H1 (cell line): ENCODE results near the gene SPOCK2. TPM values are rescaled to one million over a fixed set of nuclear protein-coding genes. Genes with fewer than 3 reads are reported as not detected.

ENCODE experiments used
- CTCF ChIA-PET: fragments of 300-600 bp; sonication (Branson Sonifier 250); formaldehyde crosslinking; loops from one replicate; lab custom pipeline; 2021; ENCODE audit not compliant: partially characterized antibody; lab: Charles Lee
- POLR2A ChIA-PET: fragments of 300-600 bp; sonication (Branson Sonifier 250); formaldehyde crosslinking; loops from one replicate; lab custom pipeline; 2021; ENCODE audit warnings: inconsistent platforms; ENCODE audit not compliant: partially characterized antibody; lab: Charles Lee
- DNase-seq, 2 experiments: peaks; one replicate each; pipeline versions ENCODE4 v3.0.0 to v3.0.0-alpha.2; 2010 to 2022; ENCODE audit warnings: low spot score in 2 of 2, low read depth in 1 of 2, mixed read lengths in 1 of 2
- FAIRE-seq: peaks from 2 replicates; lab custom pipeline; 2011; peaks lifted over from hg19 to GRCh38; lab: Jason Lieb, UNC
- H2AFZ ChIP-seq: 2 replicates; pipeline ENCODE4 v1.8.1; 2012; ENCODE audit warnings: low read length, inconsistent platforms
- H2AK5ac ChIP-seq: 2 replicates; pipeline ENCODE4 v1.6.1; 2013; ENCODE audit warnings: low read depth, low read length
- H2BK120ac ChIP-seq: replicated peaks from 2 replicates; pipeline ENCODE3; 2013; ENCODE audit warnings: low read depth, low read length, inconsistent platforms
- H2BK12ac ChIP-seq: 2 replicates; pipeline ENCODE4 v1.6.1; 2013; ENCODE audit warnings: low read depth, low read length
- H2BK15ac ChIP-seq: 2 replicates; pipeline ENCODE4 v1.6.1; 2013; ENCODE audit warnings: low read length
- H2BK20ac ChIP-seq: 2 replicates; pipeline ENCODE4 v1.6.1; 2013; ENCODE audit warnings: low read length
- H2BK5ac ChIP-seq: 2 replicates; pipeline ENCODE4 v1.6.1; 2013; ENCODE audit warnings: low read depth, low read length
- H3K14ac ChIP-seq: 2 replicates; pipeline ENCODE4 v1.6.1; 2013; ENCODE audit warnings: inconsistent platforms; ENCODE audit not compliant: insufficient read length
- H3K18ac ChIP-seq: 2 replicates; pipeline ENCODE4 v1.6.1; 2013; ENCODE audit warnings: low read length; ENCODE audit errors: extremely low read depth
- H3K23ac ChIP-seq: 2 replicates; pipeline ENCODE4 v1.6.1; 2013; ENCODE audit warnings: inconsistent platforms; ENCODE audit not compliant: insufficient read length
- H3K23me2 ChIP-seq: 2 replicates; pipeline ENCODE4 v1.6.1; 2013; ENCODE audit warnings: low read depth, low read length
- H3K27ac ChIP-seq: 2 replicates; pipeline ENCODE4 v1.6.1; 2011; ENCODE audit warnings: low read depth, low read length, inconsistent platforms
- H3K27me3 ChIP-seq, 4 experiments: replicated peaks in 1 of 4; 1 replicate in 1 of 4; 2 replicates in 3 of 4; pipeline versions ENCODE4 v1.6.1 to v1.8.1; 2011 to 2013; ENCODE audit warnings: low read length in 3 of 4, mild to moderate bottlenecking in 3 of 4, inconsistent platforms in 2 of 4, mixed read lengths in 2 of 4, moderate library complexity in 1 of 4; ENCODE audit not compliant: control insufficient read depth in 3 of 4, insufficient read depth in 3 of 4; ENCODE audit errors: extremely low read depth in 1 of 4
- H3K36me3 ChIP-seq, 4 experiments: 2 replicates each; pipeline versions ENCODE4 v1.6.1 to v1.8.1; 2011 to 2013; ENCODE audit warnings: mild to moderate bottlenecking in 4 of 4, low read length in 3 of 4, moderate library complexity in 2 of 4, control low read depth in 1 of 4, inconsistent platforms in 1 of 4; ENCODE audit not compliant: insufficient read depth in 4 of 4, control insufficient read depth in 2 of 4
- H3K4ac ChIP-seq: replicated peaks from 2 replicates; pipeline ENCODE3; 2013; ENCODE audit warnings: low read length, low read depth, mixed read lengths, inconsistent platforms; ENCODE audit not compliant: insufficient read length
- H3K4me1 ChIP-seq, 4 experiments: replicated peaks in 1 of 4; 1 replicate in 1 of 4; 2 replicates in 3 of 4; pipeline versions ENCODE4 v1.6.1 to v1.8.1; 2011 to 2013; ENCODE audit warnings: low read length in 3 of 4, inconsistent platforms in 2 of 4, mixed read lengths in 1 of 4; ENCODE audit not compliant: insufficient read depth in 4 of 4, control insufficient read depth in 3 of 4
- H3K4me2 ChIP-seq, 2 experiments: 2 replicates each; pipeline versions ENCODE4 v1.6.1 to v1.8.1; 2011 to 2013; ENCODE audit warnings: low read depth in 2 of 2, low read length in 2 of 2, control low read depth in 1 of 2, inconsistent platforms in 1 of 2, mild to moderate bottlenecking in 1 of 2; ENCODE audit not compliant: insufficient read depth in 1 of 2
- H3K4me3 ChIP-seq, 4 experiments: fragments of 200-600, 300-600 bp in 1 of 4; sonication (generic), shearing (Covaris generic), sonication (Bioruptor Twin) in 1 of 4; 2 replicates each; pipeline versions ENCODE4 v1.5.1 to v1.8.1; 2011 to 2016; ENCODE audit warnings: low read length in 4 of 4, low read depth in 3 of 4, control low read depth in 2 of 4, inconsistent platforms in 2 of 4, mild to moderate bottlenecking in 2 of 4, mixed read lengths in 1 of 4, moderate library complexity in 1 of 4; ENCODE audit not compliant: insufficient read depth in 2 of 4; ENCODE audit errors: extremely low read depth in 1 of 4
- H3K56ac ChIP-seq: replicated peaks from 2 replicates; pipeline ENCODE3; 2013; ENCODE audit warnings: low read depth, mild to moderate bottlenecking, mixed read lengths, low read length, inconsistent platforms; ENCODE audit not compliant: insufficient read length
- H3K79me1 ChIP-seq: 2 replicates; pipeline ENCODE4 v1.6.1; 2013; ENCODE audit warnings: low read depth, low read length, control low read depth
- H3K79me2 ChIP-seq, 2 experiments: 2 replicates each; pipeline versions ENCODE4 v1.6.1 to v1.8.1; 2012 to 2013; ENCODE audit warnings: low read length in 2 of 2, mild to moderate bottlenecking in 2 of 2, inconsistent platforms in 1 of 2; ENCODE audit not compliant: insufficient read depth in 2 of 2, control insufficient read depth in 1 of 2
- H3K9ac ChIP-seq, 4 experiments: replicated peaks in 1 of 4; 1 replicate in 1 of 4; 2 replicates in 3 of 4; pipeline versions ENCODE4 v1.6.1 to v1.8.1; 2011 to 2013; ENCODE audit warnings: low read depth in 3 of 4, low read length in 3 of 4, control low read depth in 2 of 4, mild to moderate bottlenecking in 2 of 4, moderate library complexity in 2 of 4, inconsistent platforms in 1 of 4; ENCODE audit errors: extremely low read depth in 1 of 4
- H3K9me3 ChIP-seq, 2 experiments: 2 replicates each; pipeline versions ENCODE4 v1.6.1 to v1.8.1; 2012 to 2013; ENCODE audit warnings: mild to moderate bottlenecking in 2 of 2, moderate library complexity in 2 of 2, control low read depth in 1 of 2, inconsistent platforms in 1 of 2, low read depth in 1 of 2, low read length in 1 of 2, mixed read lengths in 1 of 2; ENCODE audit not compliant: insufficient read depth in 2 of 2
- H4K20me1 ChIP-seq, 2 experiments: replicated peaks in 1 of 2; 2 replicates each; pipeline versions ENCODE3 to v1.8.1; 2011 to 2013; ENCODE audit warnings: inconsistent platforms in 2 of 2, low read length in 2 of 2, mild to moderate bottlenecking in 1 of 2; ENCODE audit not compliant: insufficient read depth in 2 of 2, control insufficient read depth in 1 of 2
- H4K5ac ChIP-seq: 2 replicates; pipeline ENCODE4 v1.6.1; 2013; ENCODE audit warnings: low read length, low read depth, mixed read lengths, inconsistent platforms; ENCODE audit not compliant: insufficient read length
- H4K8ac ChIP-seq: 2 replicates; pipeline ENCODE4 v1.8.0; 2013; ENCODE audit warnings: mild to moderate bottlenecking, moderate library complexity, low read length, inconsistent platforms; ENCODE audit not compliant: insufficient read depth; ENCODE audit errors: extremely low read depth
- H4K91ac ChIP-seq: replicated peaks from 2 replicates; pipeline ENCODE3; 2013; ENCODE audit warnings: low read length, mixed read lengths, inconsistent platforms; ENCODE audit not compliant: insufficient read length
- ASH2L ChIP-seq: fragments of 200-600, 300-600 bp; sonication (generic); IDR thresholded peaks from one replicate; pipeline ENCODE4 v1.7.1; 2017; ENCODE audit warnings: low read length
- CEBPB ChIP-seq: IDR thresholded peaks from 2 replicates; pipeline ENCODE4 v1.6.1; 2012; ENCODE audit warnings: low read depth, low read length
- CHD1 ChIP-seq: IDR thresholded peaks from 2 replicates; pipeline ENCODE4 v1.6.1; 2012; ENCODE audit warnings: low read depth, low read length, improper control_type of control experiment
- GTF2F1 ChIP-seq: IDR thresholded peaks from 2 replicates; pipeline ENCODE4 v1.6.1; 2012; ENCODE audit warnings: low read depth, low read length, improper control_type of control experiment, borderline replicate concordance
- KDM1A ChIP-seq: fragments of 200-600, 300-600 bp; sonication (generic); IDR thresholded peaks from 2 replicates; pipeline ENCODE4 v1.7.1; 2016; ENCODE audit warnings: mild to moderate bottlenecking, low read length, borderline replicate concordance
- KDM4A ChIP-seq: IDR thresholded peaks from one replicate; pipeline ENCODE4 v1.7.1; 2012; ENCODE audit warnings: low read depth, mild to moderate bottlenecking, moderate library complexity, low read length, inconsistent platforms; ENCODE audit not compliant: severe bottlenecking
- POLR2A ChIP-seq, 2 experiments: IDR thresholded peaks; 1 replicate in 1 of 2; 2 replicates in 1 of 2; pipeline ENCODE4 v1.6.1; 2011; ENCODE audit warnings: low read depth in 2 of 2, low read length in 2 of 2, mild to moderate bottlenecking in 2 of 2; ENCODE audit errors: control extremely low read depth in 1 of 2
- POLR2AphosphoS5 ChIP-seq: IDR thresholded peaks from 2 replicates; pipeline ENCODE4 v1.6.1; 2011; ENCODE audit warnings: low read depth, low read length
- RAD21 ChIP-seq, 2 experiments: IDR thresholded peaks in 1 of 2; conservative IDR thresholded peaks in 1 of 2; 2 replicates each; pipeline ENCODE4 v1.6.1; 2011; ENCODE audit warnings: low read depth in 2 of 2, low read length in 2 of 2, improper control_type of control experiment in 1 of 2, inconsistent platforms in 1 of 2, mild to moderate bottlenecking in 1 of 2, moderate library complexity in 1 of 2
- RFX5 ChIP-seq: IDR thresholded peaks from 2 replicates; pipeline ENCODE4 v1.6.1; 2011; ENCODE audit warnings: low read depth, low read length, improper control_type of control experiment, borderline replicate concordance
- RXRA ChIP-seq: IDR thresholded peaks from 2 replicates; pipeline ENCODE4 v1.6.1; 2011; ENCODE audit warnings: low read depth, mild to moderate bottlenecking, low read length, moderate library complexity; ENCODE audit not compliant: insufficient read depth
- SRF ChIP-seq: IDR thresholded peaks from 2 replicates; pipeline ENCODE4 v1.6.1; 2011; ENCODE audit warnings: mild to moderate bottlenecking, low read depth, low read length, moderate library complexity
- WGBS, 2 experiments: shearing (Covaris generic) in 1 of 2; methylation state at CpG; one replicate each; pipeline versions ENCODE4 v1.1.6 to v1.1.7; 2013 to 2015; ENCODE audit warnings: low lambda C conversion rate in 2 of 2, mixed read lengths in 2 of 2, inconsistent platforms in 1 of 2, low coverage in 1 of 2, missing lambda C conversion rate in 1 of 2; ENCODE audit not compliant: insufficient replicate concordance in 2 of 2, insufficient coverage in 1 of 2, insufficient read length in 1 of 2; ENCODE audit errors: extremely low coverage in 1 of 2, missing lambda C conversion rate in 1 of 2; 5-methylcytosine and 5-hydroxymethylcytosine counted together
- polyA plus RNA-seq, 7 experiments: library from polyadenylated mRNA; depleted of rRNA in 3 of 7; stranded (reverse) in 5 of 7; unstranded in 2 of 7; fragments of >200 nt in 5 of 7; fragments of 200-250 nt in 2 of 7; gene quantifications; 1 replicate in 5 of 7; 2 replicates in 1 of 7; 4 replicates in 1 of 7; pipeline versions ENCODE4 v1.2.1 to v1.2.3, GENCODE V29; 2011 to 2013; ENCODE audit warnings: missing spikeins in 2 of 7, mixed read lengths in 2 of 7
- total RNA-seq: library from RNA; stranded (reverse); fragmentation: NEBNext Ultra II Directional; extraction: Animal tissue kit (Norgen Biotek cat#: 25700); gene quantifications from 2 replicates; pipeline ENCODE4 v1.2.1, GENCODE V29; 2021

Gene SPOCK2
- total and polyA plus RNA-seq, 2 of the 8 experiments (the other 6 are each of a cell fraction or from before 2014, with no cell fraction given) = 1.5 to 1.9 TPM

- no peak overlapping the region for H2BK5ac ChIP-seq
- H2BK20ac ChIP-seq = no peak overlapping the region
- H3K4ac ChIP-seq = no peak overlapping the region
- no peaks in the 10 kb centered on the region for H3K79me2 ChIP-seq
- H2AFZ ChIP-seq = no peak overlapping the region
- no peak overlapping the region for H4K5ac ChIP-seq
- no peaks in the 10 kb centered on the region for H4K20me1 ChIP-seq
- H4K91ac ChIP-seq = no peak overlapping the region
- no peaks in the 10 kb centered on the region for H3K23me2 ChIP-seq
- H4K8ac ChIP-seq = no peak overlapping the region
- H2BK120ac ChIP-seq = no peak overlapping the region
- no peak overlapping the region for H3K4me3 ChIP-seq
- no peak overlapping the region for H2BK15ac ChIP-seq
- no peaks in the 10 kb centered on the region for H3K36me3 ChIP-seq
- no peak overlapping the region for H3K27ac ChIP-seq
- no peaks in the 10 kb centered on the region for H3K27me3 ChIP-seq
- ChIA-PET POLR2A (interaction anchor here (1.1 to 1.5 kb wide), 3 partner anchors 12 to 292 kb away, joined by 3 read pairs; no protein-coding TSS in a partner anchor), CTCF (interaction anchor here (0.6 to 8.2 kb wide), 9 partner anchors 7 to 141 kb away, joined by 3 to 77 read pairs (median 3); no protein-coding TSS in a partner anchor)
- no peak overlapping the region for H3K4me2 ChIP-seq
- H3K56ac ChIP-seq = no peak overlapping the region
- H3K23ac ChIP-seq = no peak overlapping the region
- H3K14ac ChIP-seq = no peak overlapping the region
- no peak for FAIRE-seq
- H3K79me1 ChIP-seq = no peaks in the 10 kb centered on the region
- H3K9me3 ChIP-seq = no peaks in the 10 kb centered on the region
- H2AK5ac ChIP-seq = no peak overlapping the region
- peaks cover 0 to 9% (median 7%) of the 10 kb centered on the region in 4 experiments; a peak in 4 of 7 replicates for H3K4me1 ChIP-seq
- DNase-seq = no peak
- no peak overlapping the region for H3K9ac ChIP-seq
- H2BK12ac ChIP-seq = no peak overlapping the region
- no peak overlapping the region for H3K18ac ChIP-seq
- WGBS, 2 experiments = 88% methylated on average over 25 of the region's 25 CpGs; no CpG with 5 or more reads in 1 of the 2 experiments
- TF ChIP-seq CHD1 = no peak
- TF ChIP-seq CEBPB = no peak
- TF ChIP-seq POLR2AphosphoS5 = no peak
- TF ChIP-seq POLR2A (IDR thresholded peaks at IDR 0.05; ENCODE audit: control extremely low read depth in 1 of 2, low read depth in 2 of 2, low read length in 2 of 2) = no peak
- no peak for TF ChIP-seq ASH2L
- no peak for TF ChIP-seq KDM4A
- TF ChIP-seq GTF2F1 = no peak
- no peak for TF ChIP-seq RAD21 (IDR thresholded peaks at IDR 0.05 in 1 of 2, conservative IDR thresholded peaks at IDR 0.05 in 1 of 2; ENCODE audit: low read depth in 2 of 2, low read length in 2 of 2)
- TF ChIP-seq RFX5 = no peak
- no peak for TF ChIP-seq KDM1A
- no peak for TF ChIP-seq RXRA
- no peak for TF ChIP-seq SRF
Measured at GRCh38 chr10:72056932-72057751, 31.2 kb downstream of the SPOCK2 start.
